ENCODE results near the gene AHR.

The AHR gene

GRCh38 chr7:17305387-17306171, 7.1 kb downstream of the AHR start:
- no peak for FAIRE-seq

DNA sequence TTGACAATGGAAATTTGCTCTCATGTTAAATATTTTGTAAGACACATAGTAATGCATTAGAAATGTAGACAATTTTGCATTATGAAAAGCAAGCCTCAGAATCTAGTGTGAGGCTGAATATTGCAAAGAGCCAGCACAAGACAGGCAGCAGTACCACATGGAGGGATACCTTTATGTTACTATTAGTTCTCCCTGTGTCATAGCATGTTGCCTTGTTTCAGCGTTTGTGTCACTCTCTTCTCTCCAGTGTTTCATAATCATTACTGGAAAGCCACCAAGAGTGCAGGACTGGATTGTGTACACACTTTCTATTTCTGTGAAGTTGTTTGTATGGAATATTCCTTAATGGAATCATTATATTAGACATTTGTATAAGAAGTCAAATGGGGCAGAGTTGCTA, 8.5 kb downstream of the AHR start:
- no peak for FAIRE-seq

- no peak for FAIRE-seq
Observed at GRCh38 chr7:17307558-17307957, 9.1 kb downstream of the AHR start.

DNA sequence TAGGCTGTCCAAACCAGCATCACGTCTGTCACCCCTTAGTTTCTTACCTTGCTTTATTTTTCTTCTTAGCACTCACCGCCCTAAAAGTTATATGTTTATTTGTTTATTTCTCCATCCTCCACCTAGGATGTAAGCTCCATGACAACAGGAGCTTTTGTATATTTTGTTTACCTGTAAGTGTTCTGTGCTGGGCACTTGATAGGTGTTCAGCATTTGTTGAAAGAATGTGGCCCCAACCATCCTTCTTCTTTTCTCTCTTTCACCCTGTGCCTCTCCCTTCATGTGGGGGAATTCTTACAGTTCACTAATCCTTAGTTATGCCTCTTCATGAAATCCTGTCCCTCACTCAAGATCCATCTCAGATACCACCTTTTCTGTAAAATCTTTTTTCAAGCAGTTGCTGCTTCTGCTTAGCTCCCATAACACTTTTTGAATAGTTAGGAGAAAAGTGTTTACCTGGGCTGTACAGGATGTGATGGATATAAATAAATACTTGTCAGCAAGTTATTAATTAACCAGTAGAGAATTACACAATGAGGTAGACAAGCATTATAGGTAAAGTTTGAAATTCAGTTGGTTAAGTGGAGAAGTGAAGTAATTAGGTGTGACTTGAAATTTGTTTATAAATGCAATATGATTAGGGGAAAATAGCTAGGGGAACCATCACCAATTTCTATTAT, 9.7 kb downstream of the AHR start:
- FAIRE-seq, result no peak

DNA sequence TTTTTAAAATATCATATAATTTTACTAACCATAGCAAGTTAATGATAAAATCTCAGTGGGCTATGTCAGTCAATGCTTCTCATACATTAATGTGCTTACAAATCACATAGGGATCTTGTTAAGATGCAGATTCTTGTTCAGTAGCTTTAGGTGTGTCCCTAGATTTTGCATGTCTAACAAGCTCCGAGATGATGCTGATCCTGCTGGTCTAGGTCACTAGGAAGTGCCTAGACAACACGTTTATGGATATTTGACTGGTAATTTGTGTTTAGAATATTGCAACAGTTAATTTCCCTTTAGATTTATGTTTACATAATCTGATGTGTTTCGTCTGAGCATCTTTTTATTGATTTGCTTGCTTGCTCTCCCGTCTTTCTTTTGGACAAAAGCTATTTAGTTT, 12.7 kb downstream of the AHR start:
- no peak for FAIRE-seq

GRCh38 chr7:17311952-17312351, 13.5 kb downstream of the AHR start:
- no peak for FAIRE-seq

DNA sequence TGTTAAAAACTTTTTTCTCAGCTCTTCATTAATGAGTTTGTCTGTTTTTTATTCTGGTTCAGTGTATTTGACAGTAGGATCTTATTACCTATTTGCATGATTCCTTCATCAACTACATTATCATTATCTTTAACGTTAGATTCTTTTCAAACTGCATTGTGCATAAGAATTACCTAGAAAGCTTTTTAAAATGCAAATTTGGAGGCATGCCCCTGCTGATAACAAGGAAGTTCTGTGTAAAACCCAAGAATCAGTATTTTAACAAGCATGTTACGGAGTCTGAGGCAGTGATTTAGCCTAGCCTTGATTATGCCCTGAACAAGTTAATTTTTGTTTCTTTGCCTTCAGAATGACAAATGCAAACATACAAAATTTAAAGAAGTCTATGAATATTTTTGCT, 14.2 kb downstream of the AHR start:
- no peak for FAIRE-seq

DNA sequence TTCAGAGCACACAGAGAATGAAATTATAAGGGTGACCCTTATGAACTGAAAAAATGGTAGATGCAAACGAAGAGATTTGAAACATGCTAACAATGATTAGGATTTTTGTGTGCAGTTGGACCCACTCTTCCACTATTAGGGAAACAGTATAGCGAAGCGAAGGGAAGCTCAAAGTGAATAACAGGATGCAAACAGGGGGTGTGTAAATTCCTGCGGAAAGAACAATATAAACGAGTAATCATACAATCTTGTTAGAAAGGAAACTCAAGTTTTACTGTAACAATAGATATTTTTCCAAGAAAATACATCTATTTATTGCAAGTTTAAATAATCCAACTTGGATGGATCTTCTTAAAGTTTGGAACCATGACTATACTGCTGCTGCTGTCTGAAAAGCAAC, 14.7 kb downstream of the AHR start:
- no peak for FAIRE-seq

- FAIRE-seq, result no peak
Observed at GRCh38 chr7:17315974-17316373, 17.5 kb downstream of the AHR start.

GRCh38 chr7:17318146-17318545, 19.7 kb downstream of the AHR start:
- FAIRE-seq, result no peak

GRCh38 chr7:17319164-17320101, 21.0 kb downstream of the AHR start:
- no peak for FAIRE-seq

DNA sequence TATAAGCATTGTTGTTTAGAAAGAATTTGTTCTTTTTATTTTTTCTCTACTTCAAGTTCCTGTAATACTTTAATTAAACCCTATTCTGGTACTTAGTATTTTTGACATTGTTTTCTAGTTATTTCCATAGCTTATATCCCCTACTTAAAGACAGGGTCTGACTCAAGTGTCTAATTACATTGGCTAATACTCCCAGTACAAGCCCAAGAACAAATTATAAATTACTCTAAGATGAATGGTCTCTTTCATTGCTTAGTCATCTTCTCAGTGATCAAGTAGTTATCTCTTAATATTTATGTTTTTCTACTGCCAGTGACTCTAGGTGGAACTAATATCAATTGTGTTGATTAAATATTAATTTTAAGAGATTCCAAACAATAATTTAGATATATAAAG, 21.6 kb downstream of the AHR start:
- FAIRE-seq, result no peak

DNA sequence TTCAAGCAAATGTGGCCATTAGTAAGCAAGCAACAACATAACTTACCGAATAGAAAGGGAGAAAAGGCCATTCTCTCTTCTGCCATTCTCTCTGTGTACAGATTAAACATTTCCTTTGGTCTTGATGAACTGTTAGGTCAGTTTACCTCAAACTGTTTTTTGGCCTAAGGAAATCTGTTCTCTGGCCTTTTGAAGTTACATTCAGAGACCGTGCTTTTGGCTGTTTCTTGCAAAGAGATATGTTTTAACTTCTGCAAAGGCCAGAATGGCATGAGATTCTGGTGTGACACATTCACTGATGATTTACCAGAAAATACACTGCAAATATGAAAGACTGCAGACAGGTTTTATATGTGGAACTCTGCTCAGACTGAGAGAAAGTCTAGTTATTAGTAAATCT, 22.2 kb downstream of the AHR start:
- no peak for FAIRE-seq

- no peak for FAIRE-seq
Observed at GRCh38 chr7:17325364-17325763, 26.9 kb downstream of the AHR start.

DNA sequence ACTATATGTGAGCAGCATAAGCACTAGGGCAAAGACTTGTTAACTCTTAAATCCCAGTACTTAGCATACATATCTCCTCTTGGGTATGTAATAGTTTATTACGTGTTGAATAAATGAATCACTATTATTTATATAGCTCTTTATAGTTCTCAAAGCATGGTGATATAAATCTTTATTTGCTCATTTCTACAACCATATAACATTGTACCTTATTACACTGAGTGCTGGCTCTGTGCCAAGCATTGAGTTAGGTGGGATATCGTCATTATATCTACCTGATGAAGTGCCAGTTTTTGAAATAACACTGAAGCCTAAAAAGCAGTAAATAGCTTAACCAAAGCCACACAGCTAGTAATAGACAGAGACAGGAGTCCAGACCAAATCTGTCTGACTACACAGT, 27.9 kb downstream of the AHR start:
- no peak for FAIRE-seq

GRCh38 chr7:17328641-17329040, 30.2 kb downstream of the AHR start:
- FAIRE-seq, result no peak

- FAIRE-seq, result no peak
Observed at GRCh38 chr7:17329440-17329839, 31.0 kb downstream of the AHR start.

DNA sequence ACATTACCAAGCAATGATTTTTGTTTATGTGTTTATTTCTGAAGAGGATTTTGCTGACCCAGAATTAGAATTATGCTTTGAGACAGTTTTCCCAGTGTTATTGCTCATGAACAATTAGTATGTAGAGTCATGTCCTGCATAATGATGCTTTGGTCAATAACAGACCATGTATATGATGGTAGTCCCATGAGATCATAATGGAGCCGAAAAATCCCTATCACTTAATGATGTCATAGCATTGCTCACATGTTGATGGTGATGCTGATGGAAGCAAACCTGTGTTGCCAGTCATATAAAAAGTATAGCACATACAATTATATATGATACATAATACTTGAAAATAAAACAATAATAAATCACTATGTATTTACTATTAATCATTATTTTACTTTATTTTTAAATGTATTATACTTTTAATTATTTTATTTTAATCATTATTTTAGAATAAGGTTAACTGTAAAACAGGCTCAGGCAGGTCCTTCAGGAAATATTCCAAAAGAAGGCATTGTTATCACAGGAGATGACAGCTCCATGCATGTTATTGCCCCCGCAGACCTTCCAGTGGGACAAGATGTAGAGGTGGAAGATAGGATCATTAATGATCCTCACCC, 33.5 kb downstream of the AHR start:
- no peak for FAIRE-seq

- no peak for FAIRE-seq
Observed at GRCh38 chr7:17333221-17333620, 34.8 kb downstream of the AHR start.

- no peak for FAIRE-seq
Observed at GRCh38 chr7:17336168-17336567, 37.7 kb downstream of the AHR start.

- no peak for FAIRE-seq
Observed at GRCh38 chr7:17339139-17339538, 40.7 kb downstream of the AHR start.

GRCh38 chr7:17339952-17340351, 41.5 kb downstream of the AHR start:
- no peak for FAIRE-seq

GRCh38 chr7:17340655-17341054, 42.2 kb downstream of the AHR start:
- no peak for FAIRE-seq

Data from TTC549 (cell line).